Suppressor macrophage treated with lipopolysaccharide for 1 hour (primary cell): ENCODE measurements around the gene PURA.
A peak's percentile ranks its signal among the peaks of the same experiment; 100 is the strongest.

Experiments used
- DNase-seq, 3 donors: peaks; one replicate each; pipeline ENCODE4 v3.0.0-alpha.2; 2020 to 2022

The PURA gene

GRCh38 chr5:140109759-140110645 lies 3.9 kb upstream of the PURA start:
- DNase-seq = no peak

GRCh38 chr5:140110646-140110957 lies 3.3 kb upstream of the PURA start:
- no peak for DNase-seq

- no peak for DNase-seq
Measured at GRCh38 chr5:140111011-140111858, 2.7 kb upstream of the PURA start.

DNA sequence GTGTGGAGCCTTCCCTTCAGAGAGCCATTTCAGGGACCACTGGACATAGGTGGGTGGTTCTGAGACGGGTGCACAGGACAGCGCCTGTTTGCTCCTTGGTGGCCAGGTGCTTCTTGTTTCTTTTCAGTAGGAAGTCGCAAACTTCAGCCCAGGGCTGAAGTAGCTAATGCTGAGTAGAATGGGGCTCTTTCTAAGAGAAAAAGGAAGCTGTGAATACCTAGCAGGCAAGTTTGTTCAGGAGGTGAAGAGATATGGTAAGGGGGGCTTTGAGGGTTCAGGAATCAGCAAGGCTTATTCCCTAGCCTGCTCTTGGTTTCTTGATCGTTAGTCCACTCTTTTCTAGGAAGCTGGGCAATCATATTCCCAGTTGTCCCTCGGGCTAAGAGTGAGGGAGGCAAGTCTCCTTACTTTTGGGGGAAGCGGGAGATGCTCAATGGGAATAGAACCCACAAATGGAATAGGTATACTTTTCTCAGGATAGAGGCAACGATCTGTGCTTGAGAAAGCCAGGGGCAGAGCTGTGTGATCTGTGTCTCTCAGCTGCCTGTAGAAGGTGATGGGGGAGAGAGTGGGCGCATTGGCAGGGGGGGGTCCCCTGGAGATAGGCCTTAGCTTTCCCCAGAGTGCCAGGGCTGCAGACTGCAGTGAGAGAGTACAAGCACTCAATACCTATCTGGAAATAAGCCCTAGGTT lies 1.9 kb upstream of the PURA start:
- DNase-seq = no peak

GRCh38 chr5:140112685-140113179 lies 1.2 kb upstream of the PURA start:
- no peak for DNase-seq

- DNase-seq = no peak
Measured at GRCh38 chr5:140113180-140113698, 670 bp upstream of the PURA start.

DNA sequence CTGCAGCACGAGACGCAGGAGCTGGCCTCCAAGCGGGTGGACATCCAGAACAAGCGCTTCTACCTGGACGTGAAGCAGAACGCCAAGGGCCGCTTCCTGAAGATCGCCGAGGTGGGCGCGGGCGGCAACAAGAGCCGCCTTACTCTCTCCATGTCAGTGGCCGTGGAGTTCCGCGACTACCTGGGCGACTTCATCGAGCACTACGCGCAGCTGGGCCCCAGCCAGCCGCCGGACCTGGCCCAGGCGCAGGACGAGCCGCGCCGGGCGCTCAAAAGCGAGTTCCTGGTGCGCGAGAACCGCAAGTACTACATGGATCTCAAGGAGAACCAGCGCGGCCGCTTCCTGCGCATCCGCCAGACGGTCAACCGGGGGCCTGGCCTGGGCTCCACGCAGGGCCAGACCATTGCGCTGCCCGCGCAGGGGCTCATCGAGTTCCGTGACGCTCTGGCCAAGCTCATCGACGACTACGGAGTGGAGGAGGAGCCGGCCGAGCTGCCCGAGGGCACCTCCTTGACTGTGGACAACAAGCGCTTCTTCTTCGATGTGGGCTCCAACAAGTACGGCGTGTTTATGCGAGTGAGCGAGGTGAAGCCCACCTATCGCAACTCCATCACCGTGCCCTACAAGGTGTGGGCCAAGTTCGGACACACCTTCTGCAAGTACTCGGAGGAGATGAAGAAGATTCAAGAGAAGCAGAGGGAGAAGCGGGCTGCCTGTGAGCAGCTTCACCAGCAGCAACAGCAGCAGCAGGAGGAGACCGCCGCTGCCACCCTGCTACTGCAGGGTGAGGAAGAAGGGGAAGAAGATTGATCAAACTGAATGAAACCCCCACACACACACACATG lies 654 bp downstream of the PURA start:
- DNase-seq = peak; percentile 75 to 85 (median 78)

- DNase-seq = no peak
Measured at GRCh38 chr5:140115186-140115500, 1.2 kb downstream of the PURA start.

GRCh38 chr5:140116716-140117115 lies 2.8 kb downstream of the PURA start:
- no peak for DNase-seq

DNA sequence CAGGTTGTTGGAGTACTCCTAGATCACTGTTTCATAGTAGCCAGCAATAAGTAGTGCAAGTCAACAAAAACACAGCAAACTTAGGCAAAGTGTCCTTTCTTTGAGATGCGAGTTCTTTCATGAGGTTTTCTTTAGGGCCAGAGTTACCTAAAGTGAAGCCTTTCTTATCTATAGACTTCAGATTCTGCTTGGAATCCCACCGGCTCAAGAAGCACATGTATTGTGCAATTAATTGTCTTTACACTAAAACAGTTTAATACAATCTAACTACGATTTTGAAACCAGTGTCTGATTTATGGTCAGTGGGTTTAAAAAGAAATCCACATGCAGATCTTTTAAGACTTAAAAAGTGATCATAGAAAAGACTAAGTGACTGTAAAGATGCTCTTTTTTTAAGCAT lies 3.6 kb downstream of the PURA start:
- DNase-seq = no peak

GRCh38 chr5:140118302-140118936 lies 4.5 kb downstream of the PURA start:
- DNase-seq = no peak

GRCh38 chr5:140125637-140126036 lies 11.7 kb downstream of the PURA start, which contains the start of gene IGIP:
Gene IGIP (plus strand): TSS chr5:140125937. CDS start chr5:140128477, 2,540 bp downstream.
- no peak for DNase-seq

DNA sequence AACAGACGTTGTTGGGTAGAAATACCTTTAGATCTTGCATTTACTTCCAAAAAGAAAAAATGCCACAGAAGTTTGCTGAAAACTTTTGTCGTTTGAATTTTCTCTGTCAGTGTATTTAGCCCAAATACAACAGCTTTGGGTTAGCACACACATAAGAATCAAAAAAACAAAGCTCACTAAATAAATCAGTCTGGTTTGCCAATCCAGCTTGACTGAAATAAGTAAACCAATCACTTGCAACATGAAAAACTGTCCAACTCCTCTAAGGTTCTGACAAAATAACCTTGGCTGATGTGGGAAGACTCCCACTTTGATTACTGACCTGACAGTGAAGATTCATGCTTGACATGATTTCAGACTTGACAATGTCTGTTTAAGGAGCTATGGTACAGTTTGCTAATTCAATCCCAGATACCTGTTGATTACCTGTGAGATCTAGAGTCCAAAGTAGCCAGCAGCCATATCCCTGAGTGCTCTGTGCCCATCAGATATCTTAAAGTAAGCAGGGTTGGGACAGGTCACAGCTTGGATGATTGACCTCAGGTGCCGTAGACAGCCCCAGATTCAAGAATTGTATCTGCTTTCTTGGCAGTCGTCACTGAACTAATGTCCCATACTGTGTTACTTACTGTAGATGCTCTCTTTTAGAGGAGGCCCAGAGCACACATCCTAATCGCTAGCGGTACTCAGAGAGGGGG lies 12.6 kb downstream of the PURA start:
- no peak for DNase-seq

DNA sequence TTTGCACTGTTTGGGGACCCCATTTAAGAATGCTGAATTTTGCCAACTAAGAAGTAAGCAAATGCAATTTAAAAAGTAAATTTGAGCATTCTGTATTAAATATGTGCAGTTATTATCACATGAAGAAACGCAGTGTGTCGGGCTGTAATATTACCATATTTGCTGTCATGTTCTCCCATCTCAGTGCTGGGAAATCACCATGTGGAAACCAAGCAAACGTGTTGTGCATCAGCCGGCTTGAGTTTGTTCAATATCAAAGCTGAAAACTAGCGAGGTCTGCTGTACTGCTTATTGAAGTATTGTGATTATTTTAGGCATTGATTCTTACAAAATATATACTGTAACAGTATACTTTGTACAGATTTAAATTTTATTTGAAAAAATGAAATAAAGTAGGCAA lies 14.5 kb downstream of the PURA start:
- DNase-seq = no peak

- no peak for DNase-seq
Measured at GRCh38 chr5:140130949-140131733, 17.2 kb downstream of the PURA start.

DNA sequence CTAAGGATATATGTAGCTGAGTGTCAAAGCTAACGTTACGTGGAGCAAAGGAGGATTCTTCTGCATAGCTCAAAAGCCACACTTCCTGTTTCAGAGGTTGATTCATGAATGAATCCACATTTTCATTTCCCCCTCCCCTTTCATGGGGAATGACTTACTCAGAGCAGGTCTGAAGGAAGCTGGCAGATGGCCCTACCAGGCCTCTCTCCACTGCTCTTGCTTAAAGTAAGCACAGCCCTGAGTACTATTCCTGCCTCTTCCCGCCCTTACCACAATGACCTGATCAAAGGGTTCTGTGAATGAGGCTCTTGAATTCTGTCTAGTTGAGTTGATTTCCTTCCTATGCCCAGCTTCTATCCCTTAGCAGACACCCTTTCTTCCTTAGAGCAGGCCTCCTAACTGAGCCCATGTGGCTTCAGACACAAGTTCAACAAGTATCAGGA lies 18.1 kb downstream of the PURA start:
- DNase-seq = peak; percentile 78 to 88 (median 84)

GRCh38 chr5:140133514-140134167 lies 19.7 kb downstream of the PURA start:
- DNase-seq = no peak

DNA sequence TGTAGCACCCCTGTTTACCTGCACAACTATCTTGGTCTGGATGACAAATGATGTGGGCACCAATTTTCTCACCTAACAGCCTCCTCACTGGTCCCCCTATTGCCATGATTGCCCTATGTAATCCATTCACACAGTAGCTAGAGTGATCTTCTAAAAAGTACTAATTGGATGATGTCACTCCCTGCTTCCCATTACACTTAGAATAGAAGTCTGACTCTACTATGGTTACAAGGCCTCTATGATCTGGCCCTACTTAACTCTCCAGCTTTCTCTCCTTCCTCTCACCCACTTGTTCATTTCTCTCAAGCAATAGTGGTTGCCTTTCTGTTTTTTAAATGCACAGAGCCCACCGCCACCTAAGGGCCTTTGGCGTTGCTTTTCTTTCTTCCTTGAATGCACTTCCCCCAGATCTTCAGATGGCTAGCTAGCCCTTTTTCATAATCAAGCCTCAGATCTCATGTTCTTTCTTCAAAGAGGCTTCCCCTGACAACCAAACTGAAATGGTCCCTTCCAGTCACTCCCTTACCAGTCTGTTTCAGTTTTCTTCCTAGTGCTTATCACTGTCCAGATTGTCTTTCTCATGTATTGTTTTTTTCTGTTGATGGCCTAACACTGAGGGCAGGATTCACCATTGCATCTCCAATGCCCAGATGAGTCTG lies 20.5 kb downstream of the PURA start:
- peak in 1 of 3 donors; percentile 37 for DNase-seq

DNA sequence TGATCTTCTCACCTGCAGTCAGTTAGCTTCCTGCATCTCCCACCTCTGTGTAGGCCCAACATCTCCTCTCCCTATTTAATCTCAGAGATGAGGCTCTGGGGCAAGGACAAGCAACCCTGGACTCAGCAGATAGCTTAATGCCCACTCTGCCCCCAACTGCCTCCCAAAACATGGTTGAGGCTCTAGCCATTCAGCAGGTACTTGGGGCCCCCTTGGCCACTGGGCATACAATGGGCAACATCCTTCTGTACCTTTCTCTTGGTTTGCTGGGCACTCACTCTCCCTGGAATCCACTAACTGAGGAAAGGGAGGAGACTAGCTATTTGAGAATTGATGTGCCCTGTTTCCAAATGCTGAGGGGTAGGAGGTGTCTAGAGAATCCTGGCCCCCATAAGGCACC lies 21.2 kb downstream of the PURA start:
- no peak for DNase-seq
